GM12878 (cell line): ENCODE results near the gene SLC13A4. TPM values are rescaled to one million over a fixed set of nuclear protein-coding genes. Genes with fewer than 3 reads are reported as not detected.

ENCODE experiments used
- CBFB ChIP-seq: IDR thresholded peaks from 2 replicates; pipeline ENCODE4 v1.6.1; 2016; ENCODE audit warnings: antibody characterized with exemption, low read depth
- CBX5 ChIP-seq: sonication (generic); IDR thresholded peaks from 2 replicates; pipeline ENCODE4 v1.6.1; 2016; ENCODE audit warnings: low read depth, moderate library complexity, mild to moderate bottlenecking, inconsistent platforms
- E4F1 ChIP-seq: fragments of 450-650 bp; IDR thresholded peaks from 2 replicates; pipeline ENCODE4 v1.6.1; 2018; ENCODE audit warnings: borderline replicate concordance, mild to moderate bottlenecking; ENCODE audit not compliant: partially characterized antibody
- FOXM1 ChIP-seq: IDR thresholded peaks from 2 replicates; pipeline ENCODE4 v1.6.1; 2012; ENCODE audit warnings: low read depth, mild to moderate bottlenecking, inconsistent platforms, low read length, moderate library complexity
- HDGF ChIP-seq: fragments of 450-650 bp; IDR thresholded peaks from 2 replicates; pipeline ENCODE4 v1.6.1; 2016; ENCODE audit warnings: antibody characterized with exemption
- HSF1 ChIP-seq: fragments of 150-350 bp; IDR thresholded peaks from 2 replicates; pipeline ENCODE4 v1.6.1; 2014; ENCODE audit warnings: mild to moderate bottlenecking, low read depth, low read length
- KAT2A ChIP-seq: conservative IDR thresholded peaks from 2 replicates; pipeline ENCODE4 v1.6.1; 2011; ENCODE audit warnings: low read depth, low read length; ENCODE audit not compliant: control insufficient read depth
- MLLT1 ChIP-seq: fragments of 450-650 bp; IDR thresholded peaks from 2 replicates; pipeline ENCODE4 v1.6.1; 2016; ENCODE audit warnings: mild to moderate bottlenecking
- NFYB ChIP-seq: IDR thresholded peaks from 2 replicates; pipeline ENCODE4 v1.6.1; 2011; ENCODE audit warnings: low read depth, mild to moderate bottlenecking, low read length, improper control_type of control experiment, moderate library complexity; ENCODE audit not compliant: insufficient read depth
- NR2F1 ChIP-seq: fragments of 450-650 bp; conservative IDR thresholded peaks from 2 replicates; pipeline ENCODE4 v1.6.1; 2017; ENCODE audit warnings: mild to moderate bottlenecking
- NRF1 ChIP-seq: conservative IDR thresholded peaks from 2 replicates; pipeline ENCODE4 v1.6.1; 2011; ENCODE audit warnings: mild to moderate bottlenecking, low read depth, low read length, improper control_type of control experiment
- TCF3 ChIP-seq: IDR thresholded peaks from 2 replicates; pipeline ENCODE4 v1.6.1; 2012; ENCODE audit warnings: low read depth, mild to moderate bottlenecking, low read length, borderline replicate concordance; ENCODE audit not compliant: insufficient read depth
- ZBED1 ChIP-seq: IDR thresholded peaks from 2 replicates; pipeline ENCODE4 v1.6.1; 2016; ENCODE audit warnings: borderline replicate concordance
- ZNF24 ChIP-seq: fragments of 450-650 bp; IDR thresholded peaks from 2 replicates; pipeline ENCODE4 v1.6.1; 2017; ENCODE audit warnings: antibody characterized with exemption, mild to moderate bottlenecking
- ZNF384 ChIP-seq: IDR thresholded peaks from 2 replicates; pipeline ENCODE4 v1.6.1; 2012; ENCODE audit warnings: low read depth, mild to moderate bottlenecking, low read length, improper control_type of control experiment, borderline replicate concordance
- ZSCAN29 ChIP-seq: fragments of 450-650 bp; IDR thresholded peaks from 2 replicates; pipeline ENCODE4 v1.6.1; 2017; ENCODE audit warnings: mild to moderate bottlenecking, moderate library complexity
- polyA plus RNA-seq, 11 experiments: library from polyadenylated mRNA; depleted of rRNA in 4 of 11; unstranded in 6 of 11; stranded (reverse) in 5 of 11; fragments of >200 nt; fragmentation: Nextera tagmentation in 4 of 11; fragmentation: Illumina TruSeq in 1 of 11; extraction: Ambion mirVana in 4 of 11; extraction: Trizol in 1 of 11; gene quantifications; 1 replicate in 1 of 11; 2 replicates in 10 of 11; pipeline versions ENCODE4 v1.2.1 to v1.2.3, GENCODE V29; 2011 to 2016; ENCODE audit warnings: inconsistent platforms in 2 of 11, missing spikeins in 2 of 11, low read depth in 1 of 11
- total RNA-seq, 4 experiments: library from RNA; depleted of rRNA in 3 of 4; stranded (reverse); fragments of >200 nt in 3 of 4; fragmentation: Illumina TruSeq in 1 of 4; extraction: Trizol in 1 of 4; gene quantifications; 2 replicates each; pipeline versions ENCODE4 v1.2.1 to v1.2.3, GENCODE V29; 2013 to 2021
- TF ChIP-seq, protein P1 (sequence below): IDR thresholded peaks from 2 replicates; pipeline ENCODE4 v1.6.1; 2012; ENCODE audit warnings: low read depth, low read length, improper control_type of control experiment
- TF ChIP-seq, protein P2 (sequence below): fragments of 450-650 bp; IDR thresholded peaks from 2 replicates; pipeline ENCODE4 v1.6.1; 2017; ENCODE audit warnings: borderline replicate concordance
- TF ChIP-seq, protein P3 (sequence below): IDR thresholded peaks from 2 replicates; pipeline ENCODE4 v1.6.1; 2012; ENCODE audit warnings: low read length, inconsistent platforms

The SLC13A4 gene
- total and polyA plus RNA-seq, 10 of the 15 experiments (the other 5 are each of a cell fraction or from before 2014, with no cell fraction given): 0.14 to 0.23 (median 0.20) TPM; not detected in 7

- TF ChIP-seq, protein P1, sequence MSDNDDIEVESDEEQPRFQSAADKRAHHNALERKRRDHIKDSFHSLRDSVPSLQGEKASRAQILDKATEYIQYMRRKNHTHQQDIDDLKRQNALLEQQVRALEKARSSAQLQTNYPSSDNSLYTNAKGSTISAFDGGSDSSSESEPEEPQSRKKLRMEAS: no peak
- TF ChIP-seq CBX5 (no peak), FOXM1 (no peak), E4F1 (no peak), ZBED1 (peak; percentile 20; the same call in 1 of the 2 replicates), ZNF24 (no peak), TCF3 (no peak), HSF1 (no peak), NFYB (no peak), NRF1 (no peak), ZNF384 (no peak), HDGF (no peak), MLLT1 (no peak), NR2F1 (no peak), KAT2A (no peak), ZSCAN29 (no peak), CBFB (no peak)
- TF ChIP-seq, protein P2, sequence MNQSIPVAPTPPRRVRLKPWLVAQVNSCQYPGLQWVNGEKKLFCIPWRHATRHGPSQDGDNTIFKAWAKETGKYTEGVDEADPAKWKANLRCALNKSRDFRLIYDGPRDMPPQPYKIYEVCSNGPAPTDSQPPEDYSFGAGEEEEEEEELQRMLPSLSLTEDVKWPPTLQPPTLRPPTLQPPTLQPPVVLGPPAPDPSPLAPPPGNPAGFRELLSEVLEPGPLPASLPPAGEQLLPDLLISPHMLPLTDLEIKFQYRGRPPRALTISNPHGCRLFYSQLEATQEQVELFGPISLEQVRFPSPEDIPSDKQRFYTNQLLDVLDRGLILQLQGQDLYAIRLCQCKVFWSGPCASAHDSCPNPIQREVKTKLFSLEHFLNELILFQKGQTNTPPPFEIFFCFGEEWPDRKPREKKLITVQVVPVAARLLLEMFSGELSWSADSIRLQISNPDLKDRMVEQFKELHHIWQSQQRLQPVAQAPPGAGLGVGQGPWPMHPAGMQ: no peak
- TF ChIP-seq, protein P3, sequence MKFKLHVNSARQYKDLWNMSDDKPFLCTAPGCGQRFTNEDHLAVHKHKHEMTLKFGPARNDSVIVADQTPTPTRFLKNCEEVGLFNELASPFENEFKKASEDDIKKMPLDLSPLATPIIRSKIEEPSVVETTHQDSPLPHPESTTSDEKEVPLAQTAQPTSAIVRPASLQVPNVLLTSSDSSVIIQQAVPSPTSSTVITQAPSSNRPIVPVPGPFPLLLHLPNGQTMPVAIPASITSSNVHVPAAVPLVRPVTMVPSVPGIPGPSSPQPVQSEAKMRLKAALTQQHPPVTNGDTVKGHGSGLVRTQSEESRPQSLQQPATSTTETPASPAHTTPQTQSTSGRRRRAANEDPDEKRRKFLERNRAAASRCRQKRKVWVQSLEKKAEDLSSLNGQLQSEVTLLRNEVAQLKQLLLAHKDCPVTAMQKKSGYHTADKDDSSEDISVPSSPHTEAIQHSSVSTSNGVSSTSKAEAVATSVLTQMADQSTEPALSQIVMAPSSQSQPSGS: no peak
These were observed 55.2 kb downstream of the SLC13A4 start (continued) for GRCh38 chr7:135672560-135673359.
